Stimulated activated CD8-positive, alpha-beta memory T cell treated with anti-CD3 and anti-CD28 coated beads, Interleukin-7, amount 100 ng/mL, for 24 hours (primary cell): Measurements from ENCODE around the gene BLACAT1.
"Not testable (repeated sequence)": the region's sequence is repeated elsewhere in the genome, so short reads cannot be mapped to it uniquely, and the experiment has no call there.

Experiments used
- DNase-seq: peaks from one replicate; pipeline ENCODE4 v3.0.0-alpha.2; 2020; ENCODE audit warnings: low read depth

Gene BLACAT1

GRCh38 chr1:205440121-205440475 lies 15.7 kb downstream of the BLACAT1 start:
- DNase-seq = no peak

GRCh38 chr1:205438213-205439158 lies 17.4 kb downstream of the BLACAT1 start:
- no peak for DNase-seq

- DNase-seq = no peak
These were observed 18.3 kb downstream of the BLACAT1 start for GRCh38 chr1:205437570-205437969.

GRCh38 chr1:205436776-205437410 lies 19.0 kb downstream of the BLACAT1 start:
- no peak for DNase-seq

GRCh38 chr1:205435578-205436573 lies 20.0 kb downstream of the BLACAT1 start:
- no peak for DNase-seq

GRCh38 chr1:205434738-205435137 lies 21.1 kb downstream of the BLACAT1 start:
- no peak for DNase-seq

GRCh38 chr1:205432692-205433091 lies 23.2 kb downstream of the BLACAT1 start:
- DNase-seq = not testable (repeated sequence)

GRCh38 chr1:205432116-205432515 lies 23.7 kb downstream of the BLACAT1 start:
- no peak for DNase-seq

- DNase-seq = peak; percentile 28
These were observed 25.0 kb downstream of the BLACAT1 start for GRCh38 chr1:205430696-205431305.

GRCh38 chr1:205429762-205430695 lies 25.8 kb downstream of the BLACAT1 start:
- no peak for DNase-seq

GRCh38 chr1:205424901-205425600 lies 30.8 kb downstream of the BLACAT1 start:
- no peak for DNase-seq

- DNase-seq = no peak
These were observed 31.9 kb downstream of the BLACAT1 start for GRCh38 chr1:205423814-205424399.

GRCh38 chr1:205422993-205423642 lies 32.7 kb downstream of the BLACAT1 start:
- no peak for DNase-seq

- no peak for DNase-seq
These were observed 34.0 kb downstream of the BLACAT1 start, which contains the start of gene LEMD1 for GRCh38 chr1:205421798-205422197. Gene LEMD1 (minus strand): TSS chr1:205422056. CDS start chr1:205420536, 1,520 bp downstream.

GRCh38 chr1:205420938-205421337 lies 34.9 kb downstream of the BLACAT1 start:
- no peak for DNase-seq

- DNase-seq = no peak
These were observed 37.8 kb downstream of the BLACAT1 start for GRCh38 chr1:205417870-205418635.

GRCh38 chr1:205416322-205416721 lies 39.5 kb downstream of the BLACAT1 start:
- DNase-seq = no peak
